ENCODE measurements around the gene TMPRSS11E.
A peak's percentile ranks its signal among the peaks of the same experiment; 100 is the strongest.
"Not testable (repeated sequence)": the region's sequence is repeated elsewhere in the genome, so short reads cannot be mapped to it uniquely, and the experiment has no call there.

Gene TMPRSS11E

DNA sequence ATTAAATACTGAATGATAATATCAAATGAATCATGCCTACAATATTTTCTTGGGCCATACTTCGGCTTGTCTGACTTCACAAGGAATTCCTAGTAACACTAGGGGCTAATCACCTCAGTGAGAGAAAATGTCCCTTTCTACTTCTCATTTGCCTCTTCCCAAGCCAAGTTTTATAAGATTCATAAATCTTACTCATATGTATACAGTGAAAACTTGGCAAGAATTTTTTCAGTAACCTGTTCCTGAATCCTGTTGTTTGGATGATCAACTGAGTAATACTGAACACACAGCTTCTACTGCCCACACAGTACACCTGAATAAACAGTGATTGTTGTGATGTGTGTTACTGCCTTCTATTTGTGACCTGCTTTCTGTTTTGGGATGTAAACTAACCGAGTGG, 16.5 kb downstream of the TMPRSS11E start:
- DNase-seq, result no peak

DNA sequence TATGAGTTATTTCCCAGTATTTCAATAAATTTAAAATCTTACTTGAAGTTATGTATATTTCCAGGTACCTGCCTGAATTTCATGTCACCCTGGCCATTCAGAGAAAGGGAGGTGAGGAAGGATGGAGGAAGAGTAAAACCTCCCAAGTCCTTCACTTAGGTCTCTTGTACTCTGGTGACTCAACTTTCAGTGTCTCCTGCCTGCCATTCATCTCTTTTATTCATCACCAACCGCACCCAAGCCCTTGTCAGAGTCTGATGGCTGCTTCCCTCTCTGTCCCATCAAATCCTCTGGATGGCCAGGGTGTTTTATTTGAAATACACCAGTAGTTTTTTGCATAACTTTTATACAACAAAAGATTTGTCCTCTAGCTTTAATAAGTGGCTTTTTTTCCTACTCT, 17.8 kb downstream of the TMPRSS11E start:
- no peak for DNase-seq

DNA sequence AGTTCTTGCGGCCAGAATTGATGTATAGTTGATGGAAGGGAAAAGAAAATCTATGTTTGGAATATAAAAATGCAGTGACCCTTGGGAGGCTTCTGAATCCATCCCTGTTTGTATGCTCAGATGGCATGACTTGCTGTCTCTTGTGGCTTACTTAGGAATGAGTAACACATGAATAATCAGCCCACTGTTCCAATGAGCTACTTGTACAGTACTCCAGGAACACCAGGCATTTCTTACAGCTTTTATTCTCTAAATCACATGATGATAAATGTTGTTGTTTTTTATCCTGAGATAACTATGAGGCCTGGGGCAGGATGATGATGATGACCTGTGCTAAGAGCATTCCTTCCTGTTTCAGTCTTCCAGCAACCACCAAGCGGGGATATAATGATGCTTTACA, 18.9 kb downstream of the TMPRSS11E start:
- DNase-seq, result no peak

DNA sequence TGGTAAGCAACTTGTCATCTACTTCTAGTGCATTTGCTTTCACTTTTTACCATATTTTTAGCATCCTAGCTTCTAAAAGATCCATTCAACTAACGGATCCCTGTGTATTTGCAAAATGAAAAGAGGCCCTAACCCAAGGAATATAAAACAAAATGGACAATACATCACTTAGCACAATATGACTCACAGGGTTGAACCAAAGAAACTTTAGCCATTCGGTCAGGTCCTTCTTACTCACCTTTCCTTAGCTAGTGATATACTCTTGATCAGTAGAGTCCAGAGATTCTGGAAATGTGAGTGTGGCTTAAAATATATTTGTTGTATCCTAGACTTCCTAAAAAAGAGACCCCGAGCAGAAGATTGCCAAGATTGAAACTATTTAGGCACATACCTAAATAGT, 19.5 kb downstream of the TMPRSS11E start:
- DNase-seq, result no peak

DNA sequence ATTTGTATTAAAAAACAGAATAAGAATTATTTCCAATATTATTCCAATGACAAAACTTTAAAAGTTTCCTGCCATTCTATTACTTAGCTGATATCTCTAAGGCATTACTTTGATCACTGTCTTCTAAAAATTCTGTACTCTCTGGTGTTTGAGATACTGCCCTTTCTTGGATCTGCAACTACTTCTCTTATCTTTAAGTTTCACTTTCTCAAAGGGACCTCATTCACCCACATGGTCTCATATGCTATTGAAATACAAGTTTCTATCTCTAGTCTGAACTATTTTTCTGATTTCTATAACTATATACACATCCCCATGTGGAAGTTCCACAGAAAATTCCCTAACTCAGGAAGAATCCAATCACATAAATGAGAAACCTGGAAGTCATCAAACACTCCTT, 22.2 kb downstream of the TMPRSS11E start:
- no peak for DNase-seq

DNA sequence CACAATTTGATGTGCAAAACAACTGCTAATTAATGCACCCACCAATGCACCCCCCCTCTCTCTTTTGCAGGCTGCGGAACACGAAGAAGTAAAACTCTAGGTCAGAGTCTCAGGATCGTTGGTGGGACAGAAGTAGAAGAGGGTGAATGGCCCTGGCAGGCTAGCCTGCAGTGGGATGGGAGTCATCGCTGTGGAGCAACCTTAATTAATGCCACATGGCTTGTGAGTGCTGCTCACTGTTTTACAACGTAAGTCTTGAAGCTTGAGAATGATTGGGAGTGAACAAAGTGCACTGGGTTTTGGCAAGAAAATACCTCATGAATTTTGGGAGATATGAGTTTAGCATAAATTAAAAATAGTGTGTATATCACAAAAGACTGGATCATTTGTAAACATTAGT, 28.9 kb downstream of the TMPRSS11E start:
- DNase-seq, result no peak

DNA sequence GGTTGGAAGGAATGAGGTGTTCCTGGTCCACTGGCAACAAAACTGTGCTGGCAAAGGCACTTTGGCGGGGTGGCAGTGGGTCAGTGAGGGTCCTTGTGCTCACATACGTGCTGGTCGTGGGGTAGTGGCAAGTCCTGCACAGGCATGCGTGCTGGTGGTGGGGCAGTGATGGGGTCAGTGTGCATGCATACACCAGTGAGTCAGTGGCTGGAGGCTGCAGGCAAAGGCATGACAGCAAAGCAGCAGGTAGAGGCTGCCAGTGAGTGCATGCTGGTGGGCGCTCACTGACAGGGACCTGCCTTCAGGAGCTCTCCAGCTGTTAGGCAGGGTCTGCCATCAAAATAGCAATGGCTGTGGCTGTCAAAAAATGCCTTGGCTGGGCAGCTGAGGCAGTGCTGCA, 42.1 kb downstream of the TMPRSS11E start:
- DNase-seq, result no peak

DNA sequence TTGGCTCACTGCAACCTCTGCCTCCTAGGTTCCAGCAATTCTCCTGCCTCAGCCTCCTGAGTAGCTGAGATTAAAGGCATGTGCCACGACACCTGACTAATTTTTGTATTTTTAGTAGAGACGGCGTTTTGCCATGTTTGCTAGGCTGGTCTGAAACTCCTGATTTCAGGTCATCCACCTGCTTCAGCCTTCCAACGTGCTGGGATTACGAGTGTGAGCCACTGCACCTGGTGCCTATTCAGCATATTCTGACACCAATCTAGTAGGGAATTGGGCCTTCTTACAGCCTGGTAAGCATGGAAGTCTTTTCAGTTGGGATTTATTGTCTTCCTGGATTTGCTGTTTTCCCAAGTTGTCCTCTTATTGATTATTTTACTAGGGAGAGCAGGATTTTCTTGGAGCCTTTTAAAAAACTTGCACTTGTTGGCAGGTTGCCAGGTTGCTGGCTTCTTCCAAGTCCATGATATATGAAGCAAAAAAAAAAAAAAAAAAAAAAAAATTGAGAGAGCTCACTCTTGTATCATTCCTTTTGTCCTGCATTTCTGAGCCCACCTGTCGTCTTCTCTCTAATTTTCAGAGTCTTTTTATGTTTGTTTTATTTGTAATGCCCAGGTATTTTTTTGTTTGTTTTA, 43.7 kb downstream of the TMPRSS11E start:
- DNase-seq, result no peak

DNA sequence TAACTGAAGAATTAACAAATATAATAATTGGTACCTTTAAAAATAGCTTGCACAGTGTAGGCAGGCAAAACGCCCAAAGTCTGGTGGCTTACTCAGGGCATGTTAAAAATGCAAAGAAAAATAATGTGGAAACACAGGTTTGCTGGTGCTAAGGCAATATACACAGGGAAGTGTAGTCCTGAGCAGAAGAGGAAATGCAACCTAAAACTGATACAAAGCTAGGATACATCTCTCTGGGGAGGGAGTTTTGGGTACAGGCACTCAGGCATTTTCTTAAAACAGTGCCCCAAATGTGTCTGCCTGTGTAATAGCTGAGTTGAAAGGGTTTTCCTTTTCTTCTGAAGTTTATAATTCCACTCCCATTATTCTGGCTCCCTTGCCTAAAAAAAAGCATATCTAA, 47.4 kb downstream of the TMPRSS11E start:
- no peak for DNase-seq

DNA sequence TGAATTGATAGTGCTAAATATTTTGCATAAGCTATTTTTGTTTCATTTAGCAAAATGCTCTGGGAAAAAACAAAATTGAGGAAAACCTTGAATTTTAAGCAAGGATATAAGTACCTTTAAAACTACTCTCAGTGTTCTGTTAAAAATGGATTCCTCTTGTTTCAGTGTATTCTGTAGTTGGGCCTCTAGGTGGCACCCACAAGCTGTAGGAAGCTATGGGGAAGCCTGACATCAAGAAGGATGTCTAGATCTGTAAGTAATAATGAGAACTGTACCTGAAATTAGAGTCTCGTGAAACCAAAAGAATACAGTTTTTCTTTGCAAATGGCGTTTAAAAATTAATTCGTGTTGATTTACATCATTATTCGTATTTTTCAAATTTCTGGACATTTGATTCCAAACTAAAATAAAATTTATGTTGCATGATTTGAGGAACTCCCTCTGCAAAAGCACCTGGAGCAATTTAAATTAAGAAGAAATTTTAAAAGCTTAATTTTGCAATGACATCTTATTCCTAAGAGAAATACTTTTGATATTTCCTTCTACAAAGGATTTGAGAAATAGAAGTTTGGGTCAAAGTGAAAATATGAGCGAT, 51.2 kb downstream of the TMPRSS11E start:
- DNase-seq, result peak; percentile 10 to 20

DNA sequence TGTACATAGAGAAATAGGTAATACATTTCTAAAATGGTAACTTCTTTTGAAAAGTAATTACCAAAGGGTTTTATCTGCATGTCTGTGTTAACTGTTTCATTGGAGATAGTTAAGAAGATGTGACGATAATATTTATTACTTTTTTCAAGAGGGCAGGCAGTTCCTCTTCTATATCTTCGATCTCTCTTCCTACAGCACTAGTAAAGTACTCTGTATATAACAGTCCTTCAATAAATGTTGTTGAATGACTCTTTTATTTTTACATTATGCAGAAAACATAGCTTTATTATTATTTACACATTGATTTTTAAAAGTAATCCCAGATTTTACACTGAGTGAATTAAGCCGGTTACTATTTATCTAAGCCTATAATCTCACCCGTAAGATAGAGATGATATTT, 51.8 kb downstream of the TMPRSS11E start:
- DNase-seq, result no peak

DNA sequence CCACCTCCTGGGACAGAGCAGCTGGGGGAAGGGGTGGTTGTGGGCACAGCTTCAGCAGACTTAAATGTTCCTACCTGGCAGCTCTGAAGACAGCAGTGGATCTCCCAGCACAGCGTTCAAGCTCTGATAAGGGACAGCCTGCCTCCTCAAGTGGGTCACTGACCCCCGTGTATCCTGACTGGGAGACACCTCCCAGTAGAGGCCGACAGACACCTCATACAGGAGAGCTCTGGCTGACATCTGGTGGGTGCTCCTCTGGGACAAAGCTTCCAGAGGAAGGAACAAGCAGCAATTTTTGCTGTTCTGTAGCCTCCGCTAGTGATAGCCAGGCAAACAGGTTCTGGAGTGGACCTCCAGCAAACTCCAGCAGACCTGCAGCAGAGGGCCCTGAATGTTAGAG, 56.2 kb downstream of the TMPRSS11E start:
- not testable (repeated sequence) for DNase-seq

DNA sequence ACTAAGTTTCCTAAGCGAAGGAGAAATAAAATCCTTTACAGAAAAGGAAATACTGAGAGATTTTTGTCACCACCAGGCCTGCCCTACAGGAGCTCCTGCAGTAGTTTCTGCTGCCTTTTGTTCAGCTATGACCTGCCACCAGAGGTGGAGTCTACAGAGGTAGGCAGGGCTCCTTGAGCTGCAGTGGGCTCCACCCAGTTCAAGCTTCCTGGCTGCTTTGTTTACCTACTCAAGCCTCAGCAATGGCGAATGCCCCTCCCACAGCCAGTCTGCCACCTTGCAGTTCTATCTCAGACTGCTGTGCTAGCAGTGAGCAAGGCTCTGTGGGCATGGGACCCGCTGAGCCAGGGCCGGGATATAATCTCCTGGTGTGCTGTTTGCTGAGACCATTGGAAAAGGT, 57.6 kb downstream of the TMPRSS11E start:
- DNase-seq, result not testable (repeated sequence)

DNA sequence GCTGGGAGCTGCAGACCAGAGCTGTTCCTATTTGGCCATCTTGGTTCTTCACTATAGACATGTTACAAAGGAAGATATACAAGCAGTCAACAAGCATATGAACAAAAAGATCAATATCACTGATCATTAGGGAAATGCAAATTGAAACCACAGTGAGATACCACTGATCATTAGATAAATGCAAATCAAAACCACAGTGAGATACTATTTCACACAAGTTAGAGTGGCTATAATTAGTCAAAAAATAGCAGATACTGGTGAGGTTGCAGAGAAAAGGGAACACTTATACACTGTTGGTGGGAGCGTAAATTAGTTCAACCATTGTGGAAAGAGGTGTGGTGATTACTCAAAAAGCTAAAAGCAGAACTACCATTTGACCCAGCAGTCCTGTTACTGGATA, 58.2 kb downstream of the TMPRSS11E start:
- DNase-seq, result not testable (repeated sequence)

DNA sequence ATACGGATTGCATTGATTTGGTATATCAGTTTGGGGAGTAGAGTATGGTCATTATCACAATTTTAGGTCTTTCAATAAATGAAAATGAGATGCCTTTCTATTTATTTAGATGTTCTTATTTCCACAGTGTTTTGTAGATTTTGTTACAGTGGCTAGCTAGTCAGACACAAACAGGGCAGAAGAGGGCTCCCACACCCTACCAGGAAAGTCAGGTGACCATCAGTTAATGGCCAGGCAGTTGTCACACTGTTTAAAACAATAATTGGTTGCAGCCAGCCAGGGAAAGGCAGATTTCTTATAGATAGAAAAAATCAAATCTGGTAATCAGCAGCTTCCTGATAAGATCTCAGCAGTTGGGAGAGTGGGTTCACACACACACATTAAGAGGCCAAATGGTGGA, 71.6 kb downstream of the TMPRSS11E start:
- DNase-seq, result no peak

DNA sequence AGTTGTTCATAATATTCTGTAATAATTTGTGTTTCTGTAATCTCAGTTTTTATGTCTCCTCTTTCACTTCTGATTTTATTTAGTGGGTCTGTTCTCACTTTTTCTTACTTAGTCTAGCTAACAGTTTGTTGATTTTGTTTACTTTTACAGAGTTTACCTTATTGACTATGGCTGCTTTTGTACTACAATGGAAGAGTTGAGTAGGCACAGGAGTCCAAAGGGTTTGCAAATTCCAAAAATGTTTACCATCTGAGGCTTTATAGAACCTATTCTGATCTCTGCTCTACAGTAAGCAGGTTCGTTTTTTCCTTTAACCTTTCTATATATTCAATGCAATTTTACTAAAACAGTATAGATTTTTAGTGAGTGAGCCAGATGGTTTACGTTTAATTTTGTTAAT, 73.7 kb downstream of the TMPRSS11E start:
- no peak for DNase-seq

DNA sequence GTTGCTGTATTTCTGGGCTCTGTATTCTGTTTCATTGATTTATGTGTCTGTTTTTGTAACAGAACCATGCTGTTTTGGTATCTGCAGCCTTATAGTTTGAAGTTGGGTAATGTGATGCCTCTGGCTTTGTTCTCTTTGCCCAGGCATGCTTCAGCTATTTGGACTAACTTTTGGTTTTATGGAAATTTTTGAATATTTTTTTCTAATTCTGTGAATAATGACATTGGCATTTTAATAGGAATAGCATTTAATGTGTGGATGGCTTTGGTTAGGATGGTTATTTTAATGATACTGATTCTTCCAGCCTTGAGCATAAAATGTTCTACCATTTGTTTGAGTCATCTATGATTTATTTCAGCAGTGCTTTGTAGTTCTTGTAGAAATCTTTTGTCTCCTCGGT, 75.0 kb downstream of the TMPRSS11E start:
- not testable (repeated sequence) for DNase-seq

DNA sequence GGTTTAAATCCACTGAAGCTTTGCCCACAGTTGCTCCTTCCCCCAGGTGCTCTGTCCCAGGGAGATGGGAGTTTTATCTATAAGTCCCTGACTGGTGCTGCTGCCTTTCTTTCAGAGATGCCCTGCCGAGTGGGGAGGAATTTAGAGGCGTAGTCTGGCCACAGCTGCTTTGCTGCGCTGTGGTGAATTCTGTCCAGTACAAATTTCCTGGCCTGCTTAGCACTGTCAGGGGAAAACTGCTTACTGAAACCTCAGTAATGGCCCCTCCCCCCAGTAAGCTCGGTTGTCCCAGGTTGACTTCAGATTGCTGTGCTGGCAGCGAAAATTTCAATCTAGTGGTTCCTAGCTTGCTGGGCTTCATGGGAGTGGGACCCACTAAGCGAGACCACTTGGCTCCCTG, 88.7 kb downstream of the TMPRSS11E start:
- no peak for DNase-seq

DNA sequence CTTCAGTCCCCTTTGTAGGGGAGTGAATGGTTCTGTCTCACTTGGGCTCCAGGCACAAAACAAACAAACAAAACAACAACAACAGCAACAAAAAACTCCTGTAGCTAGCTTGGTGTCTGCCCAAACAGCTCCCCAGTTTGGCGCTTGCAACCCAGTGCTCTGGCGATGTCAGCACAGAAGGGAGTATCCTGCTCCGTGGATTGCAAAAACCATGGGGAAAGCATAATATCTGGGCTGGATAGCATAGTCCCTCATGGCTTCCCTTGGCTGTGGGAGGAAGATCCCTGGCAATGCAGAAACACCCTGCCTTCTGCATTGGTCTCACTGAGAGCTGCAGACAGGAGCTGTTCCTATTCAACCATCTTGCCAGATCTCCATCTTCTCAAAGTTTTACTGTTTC, 89.1 kb downstream of the TMPRSS11E start:
- DNase-seq, result no peak

DNA sequence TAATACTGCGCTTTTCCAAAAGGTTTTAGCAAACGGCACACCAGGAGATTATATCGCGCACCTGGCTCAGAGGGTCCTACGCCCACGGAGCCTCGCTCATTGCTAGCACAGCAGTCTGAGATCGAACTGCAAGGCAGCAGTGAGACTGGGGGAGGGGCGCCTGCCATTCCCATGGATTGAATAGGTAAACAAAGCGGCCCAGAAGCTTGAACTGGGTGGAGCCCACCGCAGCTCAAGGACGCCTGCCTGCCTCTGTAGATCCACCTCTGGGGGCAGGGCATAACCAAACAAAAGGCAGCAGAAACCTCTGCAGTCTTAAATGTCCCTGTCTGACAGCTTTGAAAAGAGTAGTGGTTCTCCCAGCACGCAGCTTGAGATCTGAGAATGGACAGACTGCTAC, 95.5 kb downstream of the TMPRSS11E start:
- DNase-seq, result not testable (repeated sequence)

All from NCI-H187 (cell line).